NCI-H128 (cell line): Measurements from ENCODE around the gene SEPTIN8.
A peak's percentile ranks its signal among the peaks of the same experiment; 100 is the strongest.

ENCODE experiments used
- DNase-seq: peaks from one replicate; lab custom pipeline; 2025; ENCODE audit not compliant: unreplicated experiment; lab: John Stamatoyannopoulos, UW

The SEPTIN8 gene

GRCh38 chr5:132751971-132752580 is 25.0 kb downstream of the SEPTIN8 start:
- no peak for DNase-seq

- DNase-seq: no peak
Observed at GRCh38 chr5:132751444-132751843, 25.6 kb downstream of the SEPTIN8 start.

- DNase-seq: no peak
Observed at GRCh38 chr5:132750471-132751230, 26.4 kb downstream of the SEPTIN8 start.

- DNase-seq: no peak
Observed at GRCh38 chr5:132749506-132749905, 27.5 kb downstream of the SEPTIN8 start.

GRCh38 chr5:132748522-132749000 is 28.5 kb downstream of the SEPTIN8 start:
- DNase-seq: no peak

- no peak for DNase-seq
Observed at GRCh38 chr5:132747616-132748440, 29.2 kb downstream of the SEPTIN8 start.

GRCh38 chr5:132746954-132747615 is 30.0 kb downstream of the SEPTIN8 start, which contains the start of gene CCNI2:
CCNI2 (plus strand) TSS chr5:132747426; CDS start chr5:132747496, 70 bp downstream.
- DNase-seq: no peak

GRCh38 chr5:132746592-132746953 is 30.5 kb downstream of the SEPTIN8 start:
- DNase-seq: no peak

GRCh38 chr5:132744659-132745058 is 32.4 kb downstream of the SEPTIN8 start:
- no peak for DNase-seq

GRCh38 chr5:132742626-132743025 is 34.4 kb downstream of the SEPTIN8 start:
- no peak for DNase-seq

GRCh38 chr5:132742158-132742557 is 34.9 kb downstream of the SEPTIN8 start:
- DNase-seq: no peak

GRCh38 chr5:132739232-132739631 is 37.8 kb downstream of the SEPTIN8 start:
- DNase-seq: no peak

GRCh38 chr5:132737982-132738681 is 38.9 kb downstream of the SEPTIN8 start:
- DNase-seq: no peak

GRCh38 chr5:132736853-132737833 is 39.9 kb downstream of the SEPTIN8 start, which contains the start of gene KIF3A:
KIF3A (minus strand) TSS chr5:132737546; CDS start chr5:132737419, 127 bp downstream.
- peak; percentile 81 for DNase-seq

GRCh38 chr5:132734687-132735086 is 42.4 kb downstream of the SEPTIN8 start:
- DNase-seq: no peak

GRCh38 chr5:132733499-132734148 is 43.4 kb downstream of the SEPTIN8 start:
- no peak for DNase-seq

- DNase-seq: no peak
Observed at GRCh38 chr5:132729896-132730295, 47.1 kb downstream of the SEPTIN8 start.

GRCh38 chr5:132725745-132726144 is 51.3 kb downstream of the SEPTIN8 start:
- no peak for DNase-seq
